HG03521 (cell line): ENCODE results near the gene MUC4.
"Not testable (repeated sequence)": the region's sequence is repeated elsewhere in the genome, so short reads cannot be mapped to it uniquely, and the experiment has no call there.

Experiments
- ATAC-seq: cut with Tn5 transposase; IDR thresholded peaks from one replicate; pipeline ENCODE4 v1.9.1; 2021; ENCODE audit warnings: mild to moderate bottlenecking, moderate library complexity; ENCODE audit not compliant: unreplicated experiment

Gene MUC4

DNA sequence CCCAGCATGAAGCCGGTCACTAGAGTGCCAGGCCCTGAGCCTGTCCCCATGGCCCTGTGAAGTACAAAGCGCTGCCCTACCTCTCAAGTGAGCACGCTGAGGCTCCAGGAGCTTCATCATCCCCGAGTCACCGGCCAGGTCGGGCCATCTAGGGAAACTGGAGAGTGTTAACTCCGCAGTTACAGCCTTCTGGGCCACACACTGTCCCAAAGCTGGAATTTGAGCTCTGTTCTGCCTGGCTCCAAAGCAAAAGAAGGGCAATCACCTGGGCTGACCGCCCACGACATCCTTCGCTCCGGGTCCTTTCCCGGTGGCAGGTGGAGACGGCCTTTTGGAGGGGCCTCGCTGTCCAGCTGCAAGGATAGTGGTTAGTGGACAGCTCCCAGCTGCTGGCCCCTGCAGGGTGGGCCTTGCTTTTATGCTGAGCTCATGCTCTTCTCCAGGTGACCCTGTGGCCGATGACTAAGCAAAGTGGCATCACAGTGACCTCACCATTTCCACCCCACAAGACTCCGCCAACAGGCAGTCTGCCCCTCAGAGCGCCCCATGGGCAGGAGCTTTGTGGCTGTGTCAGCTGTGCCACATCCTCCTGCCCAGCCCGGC is 3.5 kb upstream of the MUC4 start:
- ATAC-seq, result no peak

DNA sequence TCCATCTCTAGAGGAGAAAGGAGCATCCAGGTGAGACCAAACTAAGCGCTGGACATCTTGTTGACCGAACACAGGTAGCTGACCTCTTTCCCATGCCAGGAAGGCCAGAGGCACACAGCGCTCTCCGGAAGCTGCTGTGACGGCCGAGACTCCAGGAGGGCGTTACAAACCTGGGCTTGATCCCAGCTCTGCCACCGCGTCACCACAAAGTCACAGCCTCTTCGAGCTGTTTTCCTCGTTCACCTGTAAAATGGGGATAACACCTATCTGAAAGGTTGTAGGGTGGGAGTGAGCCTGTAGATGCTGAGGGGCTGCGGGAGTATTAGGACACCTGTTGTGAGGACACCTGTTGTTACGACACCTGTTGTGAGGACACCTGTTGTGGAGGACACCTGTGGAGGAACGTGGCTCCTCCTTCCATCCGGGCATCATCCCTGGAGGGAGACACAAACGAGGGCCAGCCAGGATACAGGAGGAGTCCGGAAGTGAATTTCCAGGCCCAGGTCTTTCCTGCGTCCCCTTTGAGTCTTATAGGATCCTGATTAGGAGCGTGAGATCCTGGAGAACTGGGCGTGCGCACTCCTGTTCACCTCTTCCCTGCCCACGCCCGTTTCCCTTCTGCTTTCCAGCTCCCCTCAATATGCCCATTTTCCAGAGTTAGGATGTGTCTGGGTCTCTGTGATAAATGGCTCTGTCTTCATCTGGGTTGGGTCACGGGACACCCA is 2.3 kb upstream of the MUC4 start:
- no peak for ATAC-seq

DNA sequence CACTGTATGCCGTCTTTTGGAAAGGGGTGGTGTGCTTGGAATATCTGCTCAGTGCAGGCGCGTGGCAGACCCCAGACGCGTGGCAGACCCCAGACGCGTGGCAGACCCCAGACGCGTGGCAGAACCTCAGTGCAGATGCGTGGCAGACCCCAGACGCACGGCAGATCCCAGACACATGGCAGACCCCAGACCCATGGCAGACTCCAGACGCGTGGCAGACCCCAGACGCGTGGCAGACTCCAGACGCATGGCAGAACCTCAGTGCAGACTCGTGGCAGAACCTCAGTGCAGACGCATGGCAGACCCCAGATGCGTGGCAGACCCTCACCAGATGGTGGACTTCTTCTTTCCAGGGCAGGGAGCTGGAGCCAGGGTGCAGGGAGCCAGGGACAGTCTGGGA is 637 bp upstream of the MUC4 start:
- ATAC-seq, result no peak

DNA sequence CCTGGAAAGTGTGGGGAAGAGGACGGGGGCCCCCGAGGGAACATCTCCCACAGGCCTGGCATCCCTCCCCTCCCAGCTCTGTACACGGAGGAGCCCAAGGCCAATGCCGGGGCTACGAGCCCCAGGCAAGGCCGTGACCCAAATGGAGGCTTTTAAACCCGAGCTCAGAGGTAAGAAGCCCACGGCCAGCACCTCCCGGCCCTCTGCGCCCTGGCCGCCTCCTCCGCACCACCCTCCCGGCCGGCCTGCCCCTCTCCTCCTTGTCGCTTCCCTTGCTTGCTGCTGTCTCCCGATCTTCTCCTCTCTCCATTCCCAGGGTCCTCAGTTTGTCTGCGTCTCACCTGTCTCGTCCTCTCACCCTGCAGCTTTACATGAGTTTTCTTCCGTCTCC is 1.3 kb downstream of the MUC4 start:
- ATAC-seq, result no peak

- no peak for ATAC-seq
These were observed 1.8 kb downstream of the MUC4 start for GRCh38 chr3:195809796-195810454.

DNA sequence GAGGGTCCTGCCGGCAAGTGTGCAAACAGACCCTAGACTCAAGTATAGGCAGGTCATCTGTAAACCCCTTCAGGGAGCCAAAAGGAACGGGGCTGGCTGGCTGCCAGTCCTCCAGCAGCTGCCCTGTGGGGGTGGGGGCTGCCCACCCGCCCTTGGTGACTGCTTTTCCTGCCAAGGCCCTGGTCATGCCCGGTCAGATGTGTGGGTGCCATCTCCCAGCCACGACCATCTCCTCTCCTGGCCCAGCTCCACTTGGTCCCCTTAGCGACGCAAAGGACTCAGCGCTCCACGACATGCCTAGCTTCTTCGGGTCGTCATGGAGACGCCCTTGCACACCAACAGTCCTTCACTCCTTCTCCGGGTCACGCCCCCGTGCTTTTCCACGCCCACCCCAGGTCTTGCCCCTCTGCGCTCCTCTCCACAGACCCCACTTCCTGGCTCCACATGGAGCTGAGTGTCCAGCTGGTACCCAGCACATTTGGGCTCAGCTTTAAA is 2.4 kb downstream of the MUC4 start:
- no peak for ATAC-seq

DNA sequence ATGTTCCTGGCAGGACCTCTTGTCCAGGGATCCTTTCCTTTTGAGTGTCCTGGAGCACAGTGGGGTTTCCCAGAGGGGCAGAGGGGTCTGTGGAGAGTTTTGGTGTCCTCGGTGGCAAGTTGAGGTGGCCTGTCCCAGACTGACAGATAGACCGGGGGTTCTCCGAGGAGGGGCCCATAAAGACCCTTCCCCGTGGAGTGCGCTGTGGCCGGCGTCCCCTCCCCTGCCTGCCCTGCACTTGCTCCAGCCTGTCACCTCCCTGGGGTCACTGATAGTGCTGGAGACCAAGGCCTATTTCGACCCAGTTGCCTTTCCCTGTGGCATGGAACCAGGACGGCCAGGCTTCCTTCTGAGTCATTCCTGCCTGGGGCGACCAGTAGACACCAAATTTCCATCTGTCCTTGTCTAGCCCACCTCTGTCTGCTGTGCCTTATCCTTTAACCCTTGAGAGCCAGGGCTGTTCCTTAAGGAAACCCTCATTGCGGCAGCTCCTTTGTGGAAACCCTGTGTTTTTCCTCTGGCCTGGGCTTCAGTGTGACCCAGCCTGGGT is 2.9 kb downstream of the MUC4 start:
- ATAC-seq, result no peak

- no peak for ATAC-seq
These were observed 4.0 kb downstream of the MUC4 start for GRCh38 chr3:195807681-195808121.

GRCh38 chr3:195806916-195807231 is 4.9 kb downstream of the MUC4 start:
- ATAC-seq, result no peak

DNA sequence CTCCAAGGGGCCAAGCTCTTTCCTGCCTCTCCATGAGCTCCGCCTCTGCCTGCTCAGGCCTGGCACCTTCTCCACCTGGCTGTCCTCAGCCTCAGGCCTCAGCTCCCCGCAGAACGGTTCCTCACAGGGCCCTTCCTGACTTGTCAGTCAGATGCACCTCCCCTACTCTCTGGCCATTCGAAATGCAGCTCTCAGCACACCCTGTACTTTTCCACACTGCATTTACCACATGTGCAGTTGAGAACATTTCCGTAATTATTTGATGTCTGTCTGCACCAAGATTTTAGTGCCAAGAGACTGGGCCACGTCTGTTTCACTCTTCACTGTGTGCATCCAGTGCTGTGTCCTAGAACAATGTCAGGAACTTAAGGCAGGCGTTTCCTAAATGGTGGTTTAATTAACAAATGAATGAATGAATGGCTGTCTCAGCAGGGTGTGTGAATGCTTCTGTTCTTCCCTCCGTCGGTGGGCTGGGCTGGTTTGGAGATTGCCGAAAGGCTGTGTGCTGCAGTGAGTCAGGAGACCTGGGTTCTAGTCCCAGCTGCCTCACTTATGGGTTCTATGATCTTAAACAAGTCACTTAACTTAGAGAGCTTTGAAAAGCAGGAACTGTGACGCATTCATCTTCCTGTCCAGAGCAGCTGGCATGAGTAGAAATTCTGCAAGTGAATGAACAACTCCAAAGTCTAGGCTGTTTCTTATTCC is 5.4 kb downstream of the MUC4 start:
- ATAC-seq, result no peak

DNA sequence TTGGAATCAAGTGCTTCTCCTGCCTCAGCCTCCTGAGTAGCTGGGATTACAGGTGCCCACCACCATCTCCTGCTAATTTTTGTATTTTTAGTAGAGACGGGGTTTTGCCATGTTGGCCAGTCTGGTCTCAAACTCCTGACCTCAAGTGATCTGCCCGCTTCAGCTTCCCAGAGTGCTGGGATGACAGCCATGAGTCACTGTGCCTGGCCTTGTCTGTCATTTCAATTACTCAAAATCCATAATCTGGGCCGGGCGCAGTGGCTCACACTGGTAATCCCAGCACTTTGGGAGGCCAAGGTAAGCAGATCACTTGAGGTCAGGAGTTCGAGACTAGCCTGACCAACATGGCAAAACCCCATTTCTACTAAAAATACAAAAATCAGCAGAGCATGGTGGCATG is 6.1 kb downstream of the MUC4 start:
- ATAC-seq, result not testable (repeated sequence)

DNA sequence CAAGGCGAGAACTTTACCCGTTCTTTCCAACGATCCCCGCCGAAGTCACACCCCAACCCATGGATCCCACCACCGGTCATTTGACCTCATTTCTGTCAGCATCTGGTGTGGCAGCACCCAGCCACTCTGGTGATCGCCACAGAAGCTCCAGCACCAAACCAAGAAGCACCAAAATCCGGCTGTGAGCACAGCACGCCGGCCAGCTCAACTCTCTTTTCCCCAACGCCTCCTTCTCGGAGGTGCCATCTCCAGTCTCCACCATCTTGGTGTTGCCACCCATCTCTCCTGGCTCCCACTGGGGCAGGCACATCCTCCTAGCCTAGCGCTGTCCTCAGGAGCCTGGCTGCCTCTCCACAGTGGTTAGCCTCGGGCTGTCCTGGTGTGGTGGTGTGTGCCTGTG is 6.5 kb downstream of the MUC4 start:
- ATAC-seq, result no peak

DNA sequence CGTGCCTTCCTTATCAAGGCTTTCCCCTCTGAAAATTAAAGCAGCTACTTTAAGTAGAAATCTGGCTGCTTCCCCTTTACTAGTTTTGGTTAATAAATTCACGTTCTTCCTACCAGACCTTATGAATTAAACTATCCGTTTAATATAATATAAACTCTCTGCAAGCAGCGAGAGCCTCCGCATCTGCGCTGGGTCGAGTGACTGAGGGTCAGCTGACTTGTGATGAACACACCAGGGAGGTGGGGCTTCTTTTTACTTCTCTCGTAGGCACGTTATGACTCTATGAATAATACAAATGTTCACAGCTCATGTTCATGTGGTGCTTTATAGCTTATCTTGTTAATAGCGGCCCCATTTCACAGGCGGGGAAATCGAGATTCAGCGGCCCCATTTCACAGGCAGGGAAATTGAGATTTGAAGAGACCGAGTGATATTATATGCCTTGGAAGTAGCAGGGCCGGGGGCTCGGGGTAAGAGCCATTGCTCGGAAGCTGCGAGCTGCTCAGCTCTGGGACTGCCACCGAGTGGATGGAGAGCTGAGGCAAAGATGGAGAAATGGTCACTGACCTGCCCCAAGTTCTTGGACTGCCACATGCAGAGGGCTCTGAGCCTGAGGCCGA is 8.3 kb downstream of the MUC4 start:
- ATAC-seq, result no peak

DNA sequence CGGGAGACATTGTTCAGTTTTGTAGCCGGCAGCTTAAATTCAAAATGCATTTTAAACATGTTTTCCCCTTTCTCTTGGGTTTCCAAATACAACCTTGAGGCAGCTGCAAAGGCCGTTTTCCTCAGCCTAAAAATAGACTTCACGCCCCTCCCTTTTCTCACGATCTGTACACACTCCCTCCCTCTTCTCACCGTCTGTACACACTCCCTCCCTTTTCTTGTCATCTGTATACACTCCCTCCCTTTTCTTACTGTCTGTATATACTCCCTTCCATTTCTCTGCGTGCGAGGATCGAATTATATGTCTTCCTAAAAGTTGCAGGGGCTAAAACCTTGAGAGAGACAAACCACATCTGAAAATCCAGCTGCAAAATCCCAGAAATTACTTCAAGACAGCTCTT is 8.9 kb downstream of the MUC4 start:
- ATAC-seq, result no peak

- no peak for ATAC-seq
These were observed 9.4 kb downstream of the MUC4 start for GRCh38 chr3:195802261-195802701.

- no peak for ATAC-seq
These were observed 10.2 kb downstream of the MUC4 start for GRCh38 chr3:195801251-195802183.

DNA sequence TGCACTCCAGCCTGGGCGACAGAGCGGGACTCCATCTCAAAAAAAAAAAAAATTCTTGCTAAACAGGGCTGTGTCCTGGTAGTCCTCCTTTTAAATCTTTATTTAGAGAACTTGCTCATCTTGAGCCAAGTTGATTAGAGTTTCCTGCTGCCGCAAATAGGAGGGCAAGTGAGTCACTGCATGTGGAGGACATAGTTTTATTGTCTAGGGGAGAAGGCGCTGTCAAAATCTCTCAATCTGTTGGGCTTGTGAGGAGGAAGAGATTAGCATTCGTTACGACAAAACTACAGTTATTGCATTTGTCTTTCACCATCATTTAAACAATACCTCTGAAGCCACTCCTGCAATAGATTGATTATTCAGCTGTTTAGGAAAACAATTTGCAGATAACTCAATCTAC is 11.5 kb downstream of the MUC4 start:
- ATAC-seq, result no peak

DNA sequence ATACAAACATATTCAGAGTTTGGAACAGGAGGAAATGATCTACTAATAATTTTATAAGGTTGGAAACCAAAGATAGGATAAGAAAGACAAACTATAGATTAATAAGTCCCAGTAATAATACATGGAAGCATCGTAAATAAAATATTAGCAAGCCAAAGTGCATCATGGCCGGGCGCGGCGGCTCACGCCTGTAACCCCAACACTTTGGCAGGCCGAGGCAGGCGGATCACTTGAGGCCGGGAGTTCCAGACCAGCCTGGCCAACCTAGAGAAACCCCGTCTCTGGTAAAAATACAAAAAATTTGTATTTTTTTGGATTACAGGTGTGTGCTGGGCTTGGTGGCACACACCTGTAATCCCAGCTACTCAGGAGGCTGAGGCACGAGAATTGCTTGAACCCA is 14.9 kb downstream of the MUC4 start:
- ATAC-seq, result no peak

- ATAC-seq, result no peak
These were observed 17.0 kb downstream of the MUC4 start for GRCh38 chr3:195794708-195795107.

DNA sequence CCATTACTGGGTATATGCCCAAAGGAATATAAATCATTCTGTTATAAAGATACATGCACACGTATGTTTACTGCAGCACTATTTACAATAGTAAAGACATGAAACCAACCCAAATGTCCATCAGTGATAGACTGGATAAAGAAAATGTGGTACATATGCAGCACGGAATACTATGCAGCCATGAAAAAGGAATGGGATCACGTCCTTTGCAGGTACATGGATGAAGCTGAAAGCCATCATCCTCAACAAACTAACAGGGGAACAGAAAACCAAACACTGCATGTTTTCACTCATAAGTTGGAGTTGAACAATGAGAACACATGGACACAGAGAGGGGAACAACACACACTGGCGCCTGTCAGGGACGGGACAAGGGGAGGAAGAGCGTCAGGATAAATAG is 19.1 kb downstream of the MUC4 start:
- ATAC-seq, result not testable (repeated sequence)
